HG03571 (cell line): Measurements from ENCODE around the gene GSG1L.

Source experiments
- ATAC-seq: cut with Tn5 transposase; IDR thresholded peaks from one replicate; pipeline ENCODE4 v1.9.1; 2021; ENCODE audit not compliant: unreplicated experiment

Gene GSG1L

GRCh38 chr16:27780468-27781194 lies 282.9 kb downstream of the GSG1L start:
- ATAC-seq: no peak

- ATAC-seq: no peak
These were observed 283.8 kb downstream of the GSG1L start for GRCh38 chr16:27779641-27780164.

GRCh38 chr16:27778926-27779570 lies 284.5 kb downstream of the GSG1L start:
- ATAC-seq: no peak

GRCh38 chr16:27778171-27778925 lies 285.2 kb downstream of the GSG1L start:
- ATAC-seq: no peak

- ATAC-seq: no peak
These were observed 286.0 kb downstream of the GSG1L start for GRCh38 chr16:27777527-27777926.

- no peak for ATAC-seq
These were observed 286.8 kb downstream of the GSG1L start for GRCh38 chr16:27776556-27777225.

- no peak for ATAC-seq
These were observed 288.3 kb downstream of the GSG1L start for GRCh38 chr16:27775254-27775653.

DNA sequence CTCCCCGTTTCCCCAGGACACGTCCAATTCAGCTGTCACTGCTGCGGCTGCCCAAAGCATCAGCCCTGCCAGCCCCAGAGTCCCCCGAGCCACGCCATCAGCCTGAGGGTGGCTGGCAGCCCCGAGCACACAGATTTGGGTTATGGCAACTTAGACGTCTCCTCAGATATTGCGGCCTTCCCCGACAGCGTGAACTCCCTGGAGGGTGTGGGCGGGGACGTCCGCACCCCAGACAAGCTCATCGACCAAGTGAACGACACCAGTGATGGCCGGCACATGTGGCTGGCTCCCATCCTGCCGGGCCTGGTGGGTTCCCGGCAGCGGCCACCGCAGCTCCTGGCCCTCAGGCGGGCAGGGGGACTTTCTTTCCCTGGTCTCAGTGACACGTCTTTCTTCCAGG lies 288.7 kb downstream of the GSG1L start:
- no peak for ATAC-seq

- no peak for ATAC-seq
These were observed 290.2 kb downstream of the GSG1L start for GRCh38 chr16:27773344-27773743.

DNA sequence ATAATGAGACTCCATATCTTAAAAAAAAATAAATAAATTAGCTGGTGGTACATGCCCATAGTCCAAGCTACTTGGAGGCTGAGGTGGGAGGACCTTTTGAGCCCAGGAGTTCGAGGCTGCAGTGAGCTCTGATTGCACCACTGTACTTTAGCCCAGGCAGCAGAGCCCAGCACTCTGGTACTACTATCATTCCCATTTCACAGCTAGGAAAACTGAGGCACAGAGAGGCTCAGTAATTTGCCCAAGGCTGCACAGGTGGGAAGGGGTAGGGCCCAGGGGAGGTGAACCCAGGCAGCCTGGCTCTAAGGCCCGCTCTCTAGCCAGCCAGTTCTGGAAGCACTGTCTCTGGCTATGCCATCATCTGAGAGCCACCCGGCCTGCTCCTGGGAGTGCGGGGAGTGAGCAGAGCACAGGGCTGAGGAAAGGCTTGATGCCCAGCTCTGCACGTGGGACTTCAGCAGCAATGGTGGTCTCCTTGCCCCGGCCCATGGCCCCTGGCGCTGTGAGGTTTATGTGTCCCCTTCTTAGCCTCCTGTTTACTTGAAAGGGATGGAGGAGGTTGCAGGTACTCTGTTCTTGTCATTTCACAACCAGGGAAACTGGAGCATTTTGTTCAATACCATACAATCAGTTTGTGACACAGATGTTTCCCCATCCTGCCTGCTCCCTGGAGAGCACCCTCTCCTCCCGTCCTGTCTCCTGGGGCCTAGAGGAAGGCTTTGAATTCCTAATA lies 291.3 kb downstream of the GSG1L start:
- no peak for ATAC-seq

DNA sequence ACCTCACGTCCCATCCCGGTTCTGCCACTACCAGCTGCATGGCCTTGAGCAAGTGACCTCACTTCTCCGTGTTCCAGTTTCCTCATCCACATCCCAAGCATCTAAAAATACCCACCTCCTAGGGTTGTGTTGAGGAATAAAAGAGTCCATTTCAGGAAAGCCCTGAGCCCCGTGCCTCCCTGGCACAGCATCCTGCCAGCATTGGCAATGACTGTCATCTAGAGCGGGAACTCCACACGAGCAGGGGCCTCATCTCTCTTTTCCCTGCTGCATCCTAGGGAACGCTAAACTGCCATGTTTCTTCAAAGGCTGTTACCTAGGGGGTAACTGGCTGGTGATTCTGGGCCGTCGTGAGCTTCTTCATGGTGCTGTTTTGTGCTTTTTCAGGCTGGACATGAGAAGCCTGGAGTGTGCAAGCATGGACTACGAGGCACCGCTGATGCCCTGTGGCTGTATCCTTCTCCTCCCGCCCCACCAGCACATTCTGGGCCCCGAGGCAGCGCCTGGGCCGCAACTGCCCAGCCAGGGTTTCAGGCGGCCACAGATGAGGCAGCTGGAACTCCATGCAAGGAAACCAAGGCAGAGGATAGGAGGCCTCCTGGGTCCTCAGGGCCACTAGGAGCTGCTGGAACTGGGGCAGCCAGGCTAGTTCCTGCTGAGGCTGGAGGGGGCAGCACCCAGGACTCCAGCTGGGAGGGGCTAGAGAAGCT lies 292.2 kb downstream of the GSG1L start:
- ATAC-seq: no peak

DNA sequence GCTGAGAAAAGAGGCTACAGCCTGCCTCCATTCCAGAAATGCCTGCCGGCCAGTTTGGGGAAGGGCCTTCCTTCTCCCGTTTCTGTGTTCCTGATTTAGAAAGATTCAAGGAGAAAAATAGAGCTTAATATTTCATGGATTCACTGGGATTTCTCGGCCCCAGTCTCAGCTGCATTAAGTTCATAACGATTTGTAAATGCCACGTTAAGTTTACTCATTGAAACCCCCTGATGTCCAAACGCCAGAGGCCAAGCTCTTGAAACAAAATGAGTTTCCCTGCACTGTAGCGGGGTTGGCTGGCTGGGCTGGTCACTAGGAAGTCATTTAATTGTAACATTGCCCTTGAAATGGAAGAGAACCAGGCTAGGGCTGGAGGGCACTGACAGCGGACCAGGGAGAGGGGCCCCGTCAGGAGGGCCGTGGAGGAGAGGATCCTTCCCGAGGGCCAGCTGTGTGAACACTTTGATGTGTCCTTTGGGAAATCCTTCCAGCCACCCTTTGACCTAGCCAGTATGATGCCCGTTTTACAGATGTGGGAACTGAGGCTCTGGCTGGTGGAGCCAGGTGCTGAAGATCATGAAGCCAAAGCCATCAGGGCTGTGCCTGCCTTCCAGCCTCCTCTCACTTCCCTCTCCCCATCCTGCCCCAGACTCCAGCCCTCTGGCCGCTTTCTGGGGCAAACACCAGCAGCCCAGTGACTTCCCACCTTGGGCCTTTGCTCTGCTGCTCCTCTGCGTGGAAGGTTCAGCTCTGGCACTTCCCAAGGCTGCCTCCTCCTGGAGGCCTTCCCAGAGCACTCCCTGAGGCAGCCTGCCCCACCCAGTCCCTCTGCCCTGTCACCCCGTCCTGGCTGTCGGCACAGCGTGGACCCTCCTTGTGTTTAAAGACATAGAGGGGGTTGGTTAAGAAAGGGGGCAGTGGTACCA lies 293.0 kb downstream of the GSG1L start:
- no peak for ATAC-seq

- ATAC-seq: no peak
These were observed 293.8 kb downstream of the GSG1L start for GRCh38 chr16:27769561-27770255.

GRCh38 chr16:27768651-27769272 lies 294.8 kb downstream of the GSG1L start:
- no peak for ATAC-seq

GRCh38 chr16:27767971-27768591 lies 295.4 kb downstream of the GSG1L start:
- no peak for ATAC-seq

- no peak for ATAC-seq
These were observed 296.4 kb downstream of the GSG1L start for GRCh38 chr16:27767081-27767480.

- ATAC-seq: no peak
These were observed 297.1 kb downstream of the GSG1L start for GRCh38 chr16:27766236-27766925.
